Measurements from ENCODE around the gene RAB3B.

GRCh38 chr1:51928896-51929295 is 61.6 kb downstream of the RAB3B start:
- TF ChIP-seq EZH2 (IDR thresholded peaks at IDR 0.05) = no peak
- TF ChIP-seq POLR2AphosphoS5 (IDR thresholded peaks at IDR 0.05; ENCODE audit: borderline replicate concordance, low read depth, low read length) = no peak
- no peak for TF ChIP-seq FOXP2 (optimal IDR thresholded peaks at IDR 0.05; ENCODE audit: control extremely low read depth, extremely low read length, insufficient read depth)

Data from SK-N-MC (cell line).